Hepatocyte (in vitro differentiated cells): ENCODE data around the gene AKAP13.

Experiments
- EZH2 ChIP-seq: fragments of 200-600 bp; sonication (generic); IDR thresholded peaks from 2 replicates; pipeline ENCODE4 v1.6.1; 2016; ENCODE audit warnings: antibody characterized with exemption, mild to moderate bottlenecking, borderline replicate concordance
- TF ChIP-seq, protein P1 (sequence below): fragments of 200-600 bp; sonication (generic); IDR thresholded peaks from 2 replicates; pipeline ENCODE4 v1.5.1; 2016; ENCODE audit warnings: antibody characterized with exemption, mild to moderate bottlenecking; ENCODE audit not compliant: poor library complexity

GRCh38 chr15:85497172-85497569 lies 116.8 kb downstream of the AKAP13 start:
- TF ChIP-seq, protein P1, sequence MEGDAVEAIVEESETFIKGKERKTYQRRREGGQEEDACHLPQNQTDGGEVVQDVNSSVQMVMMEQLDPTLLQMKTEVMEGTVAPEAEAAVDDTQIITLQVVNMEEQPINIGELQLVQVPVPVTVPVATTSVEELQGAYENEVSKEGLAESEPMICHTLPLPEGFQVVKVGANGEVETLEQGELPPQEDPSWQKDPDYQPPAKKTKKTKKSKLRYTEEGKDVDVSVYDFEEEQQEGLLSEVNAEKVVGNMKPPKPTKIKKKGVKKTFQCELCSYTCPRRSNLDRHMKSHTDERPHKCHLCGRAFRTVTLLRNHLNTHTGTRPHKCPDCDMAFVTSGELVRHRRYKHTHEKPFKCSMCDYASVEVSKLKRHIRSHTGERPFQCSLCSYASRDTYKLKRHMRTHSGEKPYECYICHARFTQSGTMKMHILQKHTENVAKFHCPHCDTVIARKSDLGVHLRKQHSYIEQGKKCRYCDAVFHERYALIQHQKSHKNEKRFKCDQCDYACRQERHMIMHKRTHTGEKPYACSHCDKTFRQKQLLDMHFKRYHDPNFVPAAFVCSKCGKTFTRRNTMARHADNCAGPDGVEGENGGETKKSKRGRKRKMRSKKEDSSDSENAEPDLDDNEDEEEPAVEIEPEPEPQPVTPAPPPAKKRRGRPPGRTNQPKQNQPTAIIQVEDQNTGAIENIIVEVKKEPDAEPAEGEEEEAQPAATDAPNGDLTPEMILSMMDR = no peak
- TF ChIP-seq EZH2 = no peak
